Stimulated activated CD8-positive, alpha-beta memory T cell treated with anti-CD3 and anti-CD28 coated beads, Interleukin-2, amount 100 ng/mL, for 48 hours (primary cell): ENCODE measurements around the gene FOXRED2.
"Not testable (repeated sequence)": the region's sequence is repeated elsewhere in the genome, so short reads cannot be mapped to it uniquely, and the experiment has no call there.

Experiments
- DNase-seq, 2 donors: peaks; one replicate each; pipeline ENCODE4 v3.0.0-alpha.2; 2020; ENCODE audit warnings: low read depth in 2 of 2

Gene FOXRED2

GRCh38 chr22:36506637-36507517 is at the start of gene FOXRED2:
Gene FOXRED2, minus strand, starts transcription at chr22:36507040. Its CDS starts 618 bp downstream, at chr22:36506422.
- peak; percentile 81 to 87 for DNase-seq

- DNase-seq, result no peak
Observed at GRCh38 chr22:36554098-36554497, 47.3 kb upstream of the FOXRED2 start.

DNA sequence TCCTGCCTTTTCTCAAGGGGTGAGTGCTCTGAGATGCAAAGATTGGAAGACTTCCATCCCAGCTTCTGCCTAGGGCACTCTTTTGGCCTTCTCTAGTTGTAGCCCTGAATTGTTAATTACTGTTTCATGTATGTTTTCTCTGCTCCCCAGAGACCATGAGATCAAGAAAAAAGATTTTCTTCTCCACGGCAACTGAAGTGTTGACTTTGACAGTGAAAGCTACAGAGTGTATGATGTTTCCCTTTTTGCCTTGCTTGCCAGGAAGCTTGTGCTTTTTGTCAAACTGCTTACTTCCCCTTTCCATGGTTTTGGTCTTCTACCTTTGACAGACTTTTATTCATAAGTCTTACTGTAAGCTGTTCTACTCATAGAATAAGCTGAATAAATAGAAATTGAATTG is 45.4 kb upstream of the FOXRED2 start:
- DNase-seq, result no peak

DNA sequence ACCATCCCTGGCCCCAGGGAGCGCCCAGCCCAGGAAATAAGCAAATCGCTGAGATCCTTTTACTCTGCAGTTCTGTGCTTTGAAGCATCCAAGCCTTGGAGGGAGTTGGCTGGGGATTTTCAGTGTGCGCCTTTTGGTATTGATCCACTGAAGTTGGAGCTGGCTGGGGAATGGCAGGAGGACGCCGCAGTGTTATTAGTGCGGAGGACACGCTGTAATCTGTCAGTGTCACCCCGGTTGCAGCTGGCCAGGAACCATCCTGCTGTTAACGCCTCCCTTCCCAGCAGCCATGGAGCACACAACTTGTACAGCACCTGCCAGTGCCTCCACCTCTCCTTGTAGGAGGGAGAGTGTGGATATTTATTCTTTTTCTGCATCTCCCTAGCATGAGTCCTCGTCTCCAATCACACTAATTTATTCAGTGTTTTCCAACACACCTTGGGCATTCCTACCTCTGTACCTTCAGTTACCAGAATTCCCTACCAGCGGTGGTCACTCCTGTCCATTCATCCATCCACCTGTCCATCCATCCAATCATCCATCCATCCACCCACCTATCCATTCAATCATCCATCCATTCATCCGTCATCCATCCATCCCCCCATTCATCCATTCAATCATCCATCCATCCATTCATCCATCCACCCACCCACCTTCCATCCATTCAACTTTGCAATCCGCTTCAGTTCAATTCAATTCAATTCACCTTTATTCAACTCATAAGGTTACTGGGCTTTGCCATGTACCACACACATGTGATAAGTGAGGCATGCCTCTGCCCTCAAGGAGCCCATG is 44.1 kb upstream of the FOXRED2 start:
- DNase-seq, result no peak

- no peak for DNase-seq
Observed at GRCh38 chr22:36549033-36549432, 42.2 kb upstream of the FOXRED2 start.

DNA sequence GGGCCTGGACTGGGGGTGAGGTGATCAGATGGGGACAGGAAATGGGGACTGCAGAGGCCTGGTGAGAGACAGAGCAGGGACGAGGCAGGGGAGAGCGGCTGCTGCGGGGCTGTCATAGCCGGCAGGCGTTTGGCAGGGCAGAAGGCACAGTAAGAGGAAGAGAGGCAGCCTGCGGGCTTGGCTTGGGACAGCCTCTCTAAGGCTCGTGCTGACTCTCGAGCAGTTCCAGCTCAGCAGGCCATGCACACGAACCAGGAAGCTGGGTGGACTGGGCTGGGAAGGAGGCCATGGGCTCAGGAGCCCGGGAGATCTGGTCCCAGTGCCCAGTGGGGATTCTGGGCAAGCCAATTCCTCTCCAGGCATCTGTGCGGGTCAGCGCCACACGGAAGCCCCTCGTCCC is 41.8 kb upstream of the FOXRED2 start:
- no peak for DNase-seq

- no peak for DNase-seq
Observed at GRCh38 chr22:36546932-36547331, 40.1 kb upstream of the FOXRED2 start.

- DNase-seq, result peak in 1 of 2 donors; percentile 20
Observed at GRCh38 chr22:36546092-36546804, 39.4 kb upstream of the FOXRED2 start.

- DNase-seq, result no peak
Observed at GRCh38 chr22:36544107-36544620, 37.3 kb upstream of the FOXRED2 start.

DNA sequence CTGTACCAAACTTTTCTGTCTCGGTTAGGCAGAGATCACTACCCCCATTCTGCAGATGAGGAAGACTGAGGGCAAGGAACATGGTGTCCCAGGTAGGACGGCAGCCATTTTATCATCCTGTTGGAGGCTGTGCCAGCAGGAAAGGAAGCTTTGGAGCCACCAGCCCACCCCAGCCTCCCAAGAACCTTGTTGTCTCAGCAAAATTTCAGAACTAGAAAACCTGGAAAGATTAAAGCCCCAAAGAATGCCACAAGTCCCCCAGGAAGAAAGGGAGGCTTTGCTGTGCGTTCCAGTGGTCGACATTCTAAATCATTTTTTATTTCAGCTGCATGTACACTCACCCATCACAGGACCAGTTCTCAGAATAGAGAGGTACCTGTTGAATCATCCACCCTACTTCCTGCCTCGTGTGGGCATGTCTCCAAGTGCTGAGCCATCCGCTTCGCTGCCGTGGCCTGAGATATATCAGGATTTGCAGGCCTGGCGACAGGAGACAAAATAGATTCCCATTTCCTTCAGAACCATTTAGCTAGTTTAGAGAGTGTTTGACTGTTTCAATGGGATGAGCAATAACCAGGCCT is 35.1 kb upstream of the FOXRED2 start:
- DNase-seq, result peak in 1 of 2 donors; percentile 43

DNA sequence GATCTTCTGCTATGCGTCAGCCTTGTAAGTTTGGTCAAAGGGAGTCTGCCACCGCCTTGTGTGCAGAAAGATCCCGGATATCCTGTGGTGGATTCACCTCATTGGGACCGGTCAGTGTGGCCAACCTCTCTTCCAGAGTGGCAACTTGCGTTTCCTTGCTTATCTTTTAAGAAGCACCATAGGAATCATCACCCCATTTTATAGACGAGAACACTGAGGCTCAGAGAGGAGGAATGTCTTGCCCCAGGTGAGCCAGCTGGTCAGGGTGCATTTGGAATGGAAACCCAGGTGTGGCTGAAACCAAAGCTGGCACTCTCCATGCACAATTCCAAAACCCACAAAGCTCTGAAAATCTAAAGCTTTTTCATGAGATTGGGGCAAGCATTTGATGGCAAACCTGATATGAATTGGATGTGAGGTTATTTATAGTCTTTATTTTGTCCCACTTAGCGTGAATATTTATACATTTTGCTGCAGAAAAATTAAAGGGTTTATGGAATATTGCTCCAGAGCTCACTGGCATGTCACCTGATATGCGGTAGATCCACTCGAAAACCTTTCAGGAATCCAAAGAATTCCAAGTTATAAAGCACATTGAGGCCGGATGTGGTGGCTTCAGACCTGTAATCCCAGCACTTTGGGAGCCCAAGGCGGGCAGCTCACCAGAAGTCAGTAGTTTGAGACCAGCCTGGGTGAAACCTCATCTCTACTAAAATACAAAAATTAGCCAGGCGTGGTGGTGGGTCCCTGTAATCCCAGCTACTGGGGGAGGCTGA is 34.2 kb upstream of the FOXRED2 start:
- no peak for DNase-seq

- no peak for DNase-seq
Observed at GRCh38 chr22:36538529-36538928, 31.7 kb upstream of the FOXRED2 start.

GRCh38 chr22:36536717-36537116 is 29.9 kb upstream of the FOXRED2 start:
- no peak for DNase-seq

- not testable (repeated sequence) for DNase-seq
Observed at GRCh38 chr22:36533320-36533719, 26.5 kb upstream of the FOXRED2 start.

GRCh38 chr22:36532466-36532865 is 25.6 kb upstream of the FOXRED2 start:
- no peak for DNase-seq

GRCh38 chr22:36528795-36529751 is 22.2 kb upstream of the FOXRED2 start, which contains the start of gene EIF3D:
Gene EIF3D, minus strand, starts transcription at chr22:36529166. Its CDS starts 3,045 bp downstream, at chr22:36526121.
- DNase-seq, result peak; percentile 92 to 96

DNA sequence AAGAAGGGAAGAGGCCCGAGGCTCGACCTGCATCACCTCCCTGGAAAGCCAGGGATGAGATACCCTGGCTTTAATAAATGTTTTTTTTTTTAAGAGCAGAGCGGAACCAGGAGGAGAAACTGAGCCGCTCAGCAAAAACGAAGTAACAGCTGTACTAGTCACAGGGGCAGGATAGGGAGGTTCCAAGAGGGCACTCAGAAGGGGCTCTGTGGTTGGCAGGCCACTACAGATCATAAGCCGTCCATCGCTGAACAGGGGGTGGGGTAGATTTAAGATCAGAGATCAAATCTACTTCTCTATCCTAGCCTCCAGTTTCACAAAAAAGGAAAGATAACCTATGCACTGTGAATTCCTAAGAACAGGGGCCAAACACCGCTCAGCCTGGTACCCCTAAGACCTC is 21.5 kb upstream of the FOXRED2 start:
- no peak for DNase-seq

DNA sequence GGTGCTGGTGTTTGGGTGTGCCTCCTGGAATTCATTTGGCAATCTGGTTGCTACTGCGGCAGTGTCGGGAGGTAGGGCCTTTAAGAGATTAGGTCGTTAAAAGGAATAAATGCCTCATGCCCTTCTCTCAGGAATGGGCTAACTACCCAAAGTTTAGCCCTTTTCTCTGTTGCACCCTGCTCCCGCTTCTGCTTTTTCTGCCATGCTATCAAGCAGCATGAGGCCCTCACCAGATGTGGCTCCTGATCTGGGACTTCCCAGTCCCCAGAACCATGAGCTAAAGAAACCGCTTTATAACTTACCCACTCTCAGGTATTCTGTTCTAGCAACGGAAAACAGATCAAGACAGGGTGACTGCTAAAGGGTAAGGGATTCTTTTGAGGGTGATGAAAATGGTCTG is 15.8 kb upstream of the FOXRED2 start:
- no peak for DNase-seq

GRCh38 chr22:36520423-36520822 is 13.6 kb upstream of the FOXRED2 start:
- DNase-seq, result no peak
